ENCODE data around the gene MRFAP1. TPM values are rescaled to one million over a fixed set of nuclear protein-coding genes. Genes with fewer than 3 reads are reported as not detected.

MRFAP1 gene
- total RNA-seq (2022; extraction: Qiagen RNA extraction): 269 to 286 TPM (median 281 TPM) in 5 replicates

GRCh38 chr4:6640292-6641163 lies at the start of gene MRFAP1:
TSS of gene MRFAP1 (plus strand) at chr4:6640685. CDS start at chr4:6640863, 178 bp downstream.

Other genes with a start within 250 kb of the MRFAP1 start
- 26.5 to 43.3 TPM (median 41.1 TPM) in 5 replicates for gene PPP2R2C, start 168.1 kb upstream of the MRFAP1 start, total RNA-seq (2022; extraction: Qiagen RNA extraction)
- gene MAN2B2, start 65.5 kb upstream of the MRFAP1 start, total RNA-seq (2022; extraction: Qiagen RNA extraction): 7.8 to 13.2 TPM (median 11.4 TPM) in 5 replicates
- 89.2 to 107 TPM (median 90.8 TPM) in 5 replicates for gene S100P, start 53.2 kb downstream of the MRFAP1 start, total RNA-seq (2022; extraction: Qiagen RNA extraction)
- 34.7 to 39.7 TPM (median 37.2 TPM) in 5 replicates for gene MRFAP1L1, start 69.2 kb downstream of the MRFAP1 start, total RNA-seq (2022; extraction: Qiagen RNA extraction)
- gene BLOC1S4, start 75.5 kb downstream of the MRFAP1 start, total RNA-seq (2022; extraction: Qiagen RNA extraction): 14.7 to 18.0 TPM (median 16.9 TPM) in 5 replicates
- gene KIAA0232, start 142.0 kb downstream of the MRFAP1 start, total RNA-seq (2022; extraction: Qiagen RNA extraction): 16.1 to 24.8 TPM (median 21.9 TPM) in 5 replicates

Measured in A549 treated with dexamethasone at 1 μM for 4 hours (cell line).